ENCODE data around the gene FTSJ3. TPM values are rescaled to one million over a fixed set of nuclear protein-coding genes. Genes with fewer than 3 reads are reported as not detected.

FTSJ3 gene
- total and polyA plus RNA-seq, 2 experiments from 2014 or later: 29.2 to 61.5 TPM

- H3K36me3 Mint-ChIP-seq (ENCODE audit: low read depth): peaks cover 99% of the 10 kb centered on the region
- peaks cover 69% of the 10 kb centered on the region for H3K36me3 ChIP-seq (ENCODE audit: insufficient read depth)
- no peaks in the 10 kb centered on the region for H3K9me2 ChIP-seq (ENCODE audit: insufficient read depth)
- H3K27me3 Mint-ChIP-seq (ENCODE audit: insufficient read depth, low read depth, poor library complexity): peaks cover 20% of the 10 kb centered on the region
- H2AFZ ChIP-seq: no peak overlapping the region
- no peak overlapping the region for H3K27ac ChIP-seq (ENCODE audit: low read depth)
- H3K79me2 ChIP-seq (replicated peaks; ENCODE audit: insufficient read depth): peaks cover 16% of the 10 kb centered on the region
- peaks cover 6% of the 10 kb centered on the region; the same call in 1 of the 2 replicates for H3K4me1 ChIP-seq (ENCODE audit: insufficient read depth)
- H3K4me3 Mint-ChIP-seq: no peak overlapping the region
- ATAC-seq: no peak
- H3K27ac Mint-ChIP-seq: no peak overlapping the region
- no peaks in the 10 kb centered on the region for H3K27me3 ChIP-seq (ENCODE audit: insufficient read depth)
- peaks cover 11% of the 10 kb centered on the region for H3K4me1 Mint-ChIP-seq
- TF ChIP-seq NANOG (IDR thresholded peaks at IDR 0.05; ENCODE audit: borderline replicate concordance) (no peak), ZNF114 (CRISPR knock-in tag; IDR thresholded peaks at IDR 0.05) (no peak)
- peaks cover 47% of the 10 kb centered on the region for H4K20me1 ChIP-seq (replicated peaks; ENCODE audit: insufficient read depth)
- peaks cover 34% of the 10 kb centered on the region for H3F3A ChIP-seq (replicated peaks; ENCODE audit: low read depth)
- H3K9me3 Mint-ChIP-seq: no peaks in the 10 kb centered on the region; the same call in 2 of the 3 replicates
- no peak for DNase-seq (ENCODE audit: low spot score)
- no peak overlapping the region for H3K4me2 ChIP-seq
- H3K4me3 ChIP-seq: no peak overlapping the region
Observed at GRCh38 chr17:63822537-63822936, 4.9 kb downstream of the FTSJ3 start.

- H3K36me3 Mint-ChIP-seq (ENCODE audit: low read depth): peaks cover 100% of the 10 kb centered on the region
- ATAC-seq (no peak), DNase-seq (ENCODE audit: low spot score) (no peak)
- peaks cover 16% of the 10 kb centered on the region for H3K79me2 ChIP-seq (replicated peaks; ENCODE audit: insufficient read depth)
- no peak overlapping the region for H3K4me3 Mint-ChIP-seq
- H3K27me3 ChIP-seq (ENCODE audit: insufficient read depth): no peaks in the 10 kb centered on the region
- peaks cover 11% of the 10 kb centered on the region for H3K4me1 Mint-ChIP-seq
- H3K9me3 Mint-ChIP-seq: no peaks in the 10 kb centered on the region; the same call in 2 of the 3 replicates
- peaks cover 6% of the 10 kb centered on the region; the same call in 1 of the 2 replicates for H3K4me1 ChIP-seq (ENCODE audit: insufficient read depth)
- peaks cover 76% of the 10 kb centered on the region for H3K36me3 ChIP-seq (ENCODE audit: insufficient read depth)
- peaks cover 40% of the 10 kb centered on the region for H3F3A ChIP-seq (replicated peaks; ENCODE audit: low read depth)
- no peak overlapping the region for H3K4me2 ChIP-seq
- H4K20me1 ChIP-seq (replicated peaks; ENCODE audit: insufficient read depth): peaks cover 52% of the 10 kb centered on the region
- TF ChIP-seq, protein P1, sequence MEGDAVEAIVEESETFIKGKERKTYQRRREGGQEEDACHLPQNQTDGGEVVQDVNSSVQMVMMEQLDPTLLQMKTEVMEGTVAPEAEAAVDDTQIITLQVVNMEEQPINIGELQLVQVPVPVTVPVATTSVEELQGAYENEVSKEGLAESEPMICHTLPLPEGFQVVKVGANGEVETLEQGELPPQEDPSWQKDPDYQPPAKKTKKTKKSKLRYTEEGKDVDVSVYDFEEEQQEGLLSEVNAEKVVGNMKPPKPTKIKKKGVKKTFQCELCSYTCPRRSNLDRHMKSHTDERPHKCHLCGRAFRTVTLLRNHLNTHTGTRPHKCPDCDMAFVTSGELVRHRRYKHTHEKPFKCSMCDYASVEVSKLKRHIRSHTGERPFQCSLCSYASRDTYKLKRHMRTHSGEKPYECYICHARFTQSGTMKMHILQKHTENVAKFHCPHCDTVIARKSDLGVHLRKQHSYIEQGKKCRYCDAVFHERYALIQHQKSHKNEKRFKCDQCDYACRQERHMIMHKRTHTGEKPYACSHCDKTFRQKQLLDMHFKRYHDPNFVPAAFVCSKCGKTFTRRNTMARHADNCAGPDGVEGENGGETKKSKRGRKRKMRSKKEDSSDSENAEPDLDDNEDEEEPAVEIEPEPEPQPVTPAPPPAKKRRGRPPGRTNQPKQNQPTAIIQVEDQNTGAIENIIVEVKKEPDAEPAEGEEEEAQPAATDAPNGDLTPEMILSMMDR (conservative IDR thresholded peaks at IDR 0.05; ENCODE audit: low read depth in 2 of 2): no peak
- no peak for TF ChIP-seq NANOG (IDR thresholded peaks at IDR 0.05; ENCODE audit: borderline replicate concordance)
- TF ChIP-seq ZNF462 (CRISPR knock-in tag; IDR thresholded peaks at IDR 0.05): no peak
- peaks cover 15% of the 10 kb centered on the region for H3K27me3 Mint-ChIP-seq (ENCODE audit: insufficient read depth, low read depth, poor library complexity)
- H3K27ac Mint-ChIP-seq: no peak overlapping the region
- H2AFZ ChIP-seq: no peak overlapping the region
- no peaks in the 10 kb centered on the region for H3K9me2 ChIP-seq (ENCODE audit: insufficient read depth)
- no peak overlapping the region for H3K4me3 ChIP-seq
- no peak overlapping the region for H3K27ac ChIP-seq (ENCODE audit: low read depth)
Observed at GRCh38 chr17:63821804-63822203, 5.7 kb downstream of the FTSJ3 start.
